Thoracic aorta (tissue), 2 donors: ENCODE data around the gene PCDHA3. TPM values are rescaled to one million over a fixed set of nuclear protein-coding genes. Genes with fewer than 3 reads are reported as not detected.

Experiments
- total RNA-seq, 2 donors: library from RNA; depleted of rRNA; stranded (reverse); fragments of >200 nt; gene quantifications; one replicate each; pipeline versions ENCODE4 v1.1.0 to v1.2.3, GENCODE V29; 2016

PCDHA3 gene
- total RNA-seq, 2 donors from 2014 or later: 0.68 to 2.0 TPM

Other genes starting within 250 kb of the PCDHA3 start
- 10 to 100 TPM; 29.6 to 34.3 TPM for gene SRA1, start 243.6 kb upstream of the PCDHA3 start, total RNA-seq
- 10 to 100 TPM; 31.3 to 34.9 TPM for gene APBB3, start 236.5 kb upstream of the PCDHA3 start, total RNA-seq
- gene SLC35A4, start 236.2 kb upstream of the PCDHA3 start, total RNA-seq: 10 to 100 TPM; 21.7 to 40.2 TPM
- gene CD14, start 167.9 kb upstream of the PCDHA3 start, total RNA-seq: 100 to 1,000 TPM in 1 of 2 donors, 10 to 100 TPM in 1; 96.6 to 235 TPM
- gene TMCO6, start 161.6 kb upstream of the PCDHA3 start, total RNA-seq: 10 to 100 TPM; 11.4 to 13.5 TPM
- 10 to 100 TPM; 19.9 to 26.4 TPM for gene NDUFA2, start 153.4 kb upstream of the PCDHA3 start, total RNA-seq
- gene IK, start 153.2 kb upstream of the PCDHA3 start, total RNA-seq: 100 to 1,000 TPM in 1 of 2 donors, 10 to 100 TPM in 1; 95.3 to 108 TPM
- gene WDR55, start 136.2 kb upstream of the PCDHA3 start, total RNA-seq: 10 to 100 TPM; 24.6 to 26.1 TPM
- 1 to 10 TPM in 1 of 2 donors, under 1 TPM in 1; 0.54 to 1.8 TPM for gene DND1, start 127.5 kb upstream of the PCDHA3 start, total RNA-seq
- gene HARS1, start 109.7 kb upstream of the PCDHA3 start, total RNA-seq: 10 to 100 TPM; 46.4 to 68.2 TPM
- 10 to 100 TPM; 26.0 to 69.0 TPM for gene HARS2, start 109.6 kb upstream of the PCDHA3 start, total RNA-seq
- 10 to 100 TPM; 32.0 to 50.4 TPM for gene ZMAT2, start 100.6 kb upstream of the PCDHA3 start, total RNA-seq
- not detected for gene PCDHA1, start 14.9 kb upstream of the PCDHA3 start, total RNA-seq
- under 1 TPM in 1 of 2 donors, not detected in 1; 0.85 TPM for gene PCDHA2, start 6.2 kb upstream of the PCDHA3 start, total RNA-seq
- under 1 TPM; 0.78 to 0.81 TPM for gene PCDHA4, start 6.0 kb downstream of the PCDHA3 start, total RNA-seq
- gene PCDHA5, start 20.6 kb downstream of the PCDHA3 start, total RNA-seq: under 1 TPM; 0.14 to 0.85 TPM
- gene PCDHA6, start 26.9 kb downstream of the PCDHA3 start, total RNA-seq: 1 to 10 TPM in 1 of 2 donors, under 1 TPM in 1; 0.14 to 5.2 TPM
- gene PCDHA7, start 33.2 kb downstream of the PCDHA3 start, total RNA-seq: under 1 TPM; 0.42 to 0.54 TPM
- gene PCDHA8, start 40.1 kb downstream of the PCDHA3 start, total RNA-seq: under 1 TPM in 1 of 2 donors, not detected in 1; 0.14 TPM
- 1 to 10 TPM in 1 of 2 donors, under 1 TPM in 1; 0.35 to 1.1 TPM for gene PCDHA9, start 47.3 kb downstream of the PCDHA3 start, total RNA-seq
- gene PCDHA10, start 54.8 kb downstream of the PCDHA3 start, total RNA-seq: under 1 TPM; 0.28 to 0.41 TPM
- under 1 TPM; 0.14 to 0.21 TPM for gene PCDHA11, start 67.9 kb downstream of the PCDHA3 start, total RNA-seq
- under 1 TPM; 0.21 to 0.68 TPM for gene PCDHA12, start 74.3 kb downstream of the PCDHA3 start, total RNA-seq
- gene PCDHA13, start 81.1 kb downstream of the PCDHA3 start, total RNA-seq: under 1 TPM; 0.54 to 0.56 TPM
- gene PCDHAC1, start 125.2 kb downstream of the PCDHA3 start, total RNA-seq: 1 to 10 TPM in 1 of 2 donors, under 1 TPM in 1; 0.71 to 1.2 TPM
- gene PCDHAC2, start 165.4 kb downstream of the PCDHA3 start, total RNA-seq: under 1 TPM in 1 of 2 donors, not detected in 1; 0.71 TPM